H9 (cell line): ENCODE data around the gene WSCD1. TPM values are rescaled to one million over a fixed set of nuclear protein-coding genes. Genes with fewer than 3 reads are reported as not detected.

ENCODE experiments used
- DNase-seq: peaks from one replicate; pipeline ENCODE4 v3.0.0-alpha.2; 2017
- H2AFZ ChIP-seq: one replicate; pipeline ENCODE4 v1.6.1; 2013; ENCODE audit warnings: mild to moderate bottlenecking, low read length, control low read depth, moderate library complexity
- H2AK5ac ChIP-seq: 2 replicates; pipeline ENCODE4 v1.6.1; 2013; ENCODE audit warnings: low read length, control low read depth, mixed read lengths; ENCODE audit not compliant: insufficient read length
- H2BK120ac ChIP-seq: one replicate; pipeline ENCODE4 v1.6.1; 2013; ENCODE audit warnings: low read depth, mild to moderate bottlenecking, low read length, control low read depth, inconsistent platforms; ENCODE audit not compliant: poor library complexity, severe bottlenecking
- H2BK12ac ChIP-seq: 2 replicates; pipeline ENCODE4 v1.6.1; 2013; ENCODE audit warnings: low read length, control low read depth, mixed read lengths, low read depth; ENCODE audit not compliant: insufficient read length
- H2BK15ac ChIP-seq: 2 replicates; pipeline ENCODE4 v1.6.1; 2013; ENCODE audit warnings: low read depth, low read length, control low read depth
- H2BK20ac ChIP-seq: one replicate; pipeline ENCODE4 v1.6.1; 2013; ENCODE audit warnings: low read depth, mild to moderate bottlenecking, low read length, control low read depth, inconsistent platforms; ENCODE audit not compliant: poor library complexity, severe bottlenecking
- H2BK5ac ChIP-seq: 2 replicates; pipeline ENCODE4 v1.6.1; 2013; ENCODE audit warnings: low read length, control low read depth, mixed read lengths; ENCODE audit not compliant: insufficient read length
- H3K14ac ChIP-seq: 2 replicates; pipeline ENCODE4 v1.6.1; 2013; ENCODE audit warnings: low read length, control low read depth; ENCODE audit not compliant: insufficient read depth
- H3K18ac ChIP-seq: 2 replicates; pipeline ENCODE4 v1.6.1; 2013; ENCODE audit warnings: low read depth, mild to moderate bottlenecking, mixed read lengths, low read length, control low read depth; ENCODE audit not compliant: insufficient read length
- H3K23ac ChIP-seq: 2 replicates; pipeline ENCODE4 v1.6.1; 2013; ENCODE audit warnings: low read length, control low read depth, mixed read lengths, low read depth; ENCODE audit not compliant: insufficient read length
- H3K23me2 ChIP-seq: 2 replicates; pipeline ENCODE4 v1.6.1; 2013; ENCODE audit warnings: low read depth, mild to moderate bottlenecking, mixed read lengths, low read length, control low read depth; ENCODE audit not compliant: insufficient read length, poor library complexity, severe bottlenecking
- H3K27ac ChIP-seq: 2 replicates; pipeline ENCODE4 v1.5.1; 2013; ENCODE audit warnings: low read length, control low read depth, mixed read lengths, low read depth; ENCODE audit not compliant: insufficient read length
- H3K27me3 ChIP-seq: 2 replicates; pipeline ENCODE4 v1.6.1; 2013; ENCODE audit warnings: low read length, control low read depth, inconsistent platforms; ENCODE audit not compliant: insufficient read depth
- H3K4ac ChIP-seq: 2 replicates; pipeline ENCODE4 v1.6.1; 2013; ENCODE audit warnings: low read depth, mild to moderate bottlenecking, control low read depth, inconsistent platforms, low read length, moderate library complexity
- H3K4me1 ChIP-seq: 2 replicates; pipeline ENCODE4 v1.6.1; 2013; ENCODE audit warnings: low read length, control low read depth, inconsistent platforms; ENCODE audit not compliant: insufficient read depth
- H3K4me2 ChIP-seq: 2 replicates; pipeline ENCODE4 v1.6.1; 2013; ENCODE audit warnings: low read length, control low read depth, mixed read lengths; ENCODE audit not compliant: insufficient read length, insufficient read depth
- H3K56ac ChIP-seq: 2 replicates; pipeline ENCODE4 v1.6.1; 2013; ENCODE audit warnings: low read depth, mild to moderate bottlenecking, mixed read lengths, low read length, control low read depth; ENCODE audit not compliant: insufficient read length
- H3K79me1 ChIP-seq: 2 replicates; pipeline ENCODE4 v1.6.1; 2013; ENCODE audit warnings: low read depth, mild to moderate bottlenecking, moderate library complexity, low read length, control low read depth, inconsistent platforms; ENCODE audit not compliant: insufficient read depth, poor library complexity, severe bottlenecking
- H3K79me2 ChIP-seq: 2 replicates; pipeline ENCODE4 v1.6.1; 2013; ENCODE audit warnings: low read length, control low read depth, inconsistent platforms; ENCODE audit not compliant: insufficient read depth
- H3K9ac ChIP-seq: 2 replicates; pipeline ENCODE4 v1.6.1; 2013; ENCODE audit warnings: low read length, control low read depth, mixed read lengths; ENCODE audit not compliant: insufficient read length; ENCODE audit errors: extremely low read depth
- H3K9me3 ChIP-seq: one replicate; pipeline ENCODE4 v1.6.1; 2013; ENCODE audit warnings: low read depth, low read length, inconsistent platforms; ENCODE audit not compliant: control insufficient read depth
- H3T11ph ChIP-seq: one replicate; pipeline ENCODE4 v1.6.1; 2013; ENCODE audit warnings: mild to moderate bottlenecking, low read length, control low read depth, inconsistent platforms
- H4K20me1 ChIP-seq: one replicate; pipeline ENCODE4 v1.6.1; 2013; ENCODE audit not compliant: control insufficient read depth, insufficient read length, insufficient read depth
- H4K5ac ChIP-seq: 2 replicates; pipeline ENCODE4 v1.6.1; 2013; ENCODE audit warnings: low read depth, mild to moderate bottlenecking, mixed read lengths, low read length, control low read depth; ENCODE audit not compliant: insufficient read length
- H4K8ac ChIP-seq: replicated peaks from 2 replicates; pipeline ENCODE4 v1.6.1; 2013; ENCODE audit warnings: low read length, control low read depth, mixed read lengths, low read depth; ENCODE audit not compliant: insufficient read length
- H4K91ac ChIP-seq: 2 replicates; pipeline ENCODE4 v1.6.1; 2013; ENCODE audit warnings: low read depth, mild to moderate bottlenecking, moderate library complexity, mixed read lengths, low read length, control low read depth; ENCODE audit not compliant: insufficient read length
- H3K27ac Mint-ChIP-seq, 3 experiments: 2 replicates in 2 of 3; 3 replicates in 1 of 3; pipeline ENCODE4 v1.8.0; 2020 to 2021; ENCODE audit warnings: mixed read lengths in 3 of 3, mild to moderate bottlenecking in 1 of 3, moderate library complexity in 1 of 3
- H3K27me3 Mint-ChIP-seq: 2 replicates; pipeline ENCODE4 v1.8.0; 2021; ENCODE audit warnings: low read depth, mild to moderate bottlenecking, moderate library complexity, mixed read lengths
- H3K36me3 Mint-ChIP-seq, 3 experiments: 2 replicates in 2 of 3; 3 replicates in 1 of 3; pipeline ENCODE4 v1.8.0; 2020 to 2021; ENCODE audit warnings: low read depth in 3 of 3, mixed read lengths in 3 of 3; ENCODE audit not compliant: insufficient read depth in 1 of 3
- H3K4me1 Mint-ChIP-seq, 2 experiments: 2 replicates each; pipeline ENCODE4 v1.8.0; 2020; ENCODE audit warnings: mixed read lengths in 2 of 2
- H3K4me3 Mint-ChIP-seq, 2 experiments: 2 replicates in 1 of 2; 3 replicates in 1 of 2; pipeline ENCODE4 v1.8.0; 2020 to 2021; ENCODE audit warnings: mild to moderate bottlenecking in 2 of 2, mixed read lengths in 2 of 2, moderate library complexity in 1 of 2
- H3K9me3 Mint-ChIP-seq, 2 experiments: 2 replicates in 1 of 2; 3 replicates in 1 of 2; pipeline ENCODE4 v1.8.0; 2020; ENCODE audit warnings: mild to moderate bottlenecking in 2 of 2, mixed read lengths in 2 of 2, moderate library complexity in 1 of 2
- WGBS: extraction: QIAGEN DNeasy Blood & Tissue Kit; methylation state at CpG from one replicate; pipeline ENCODE4 v1.1.7; 2013; ENCODE audit warnings: missing lambda C conversion rate, low lambda C conversion rate, mixed read lengths; ENCODE audit not compliant: insufficient read length; ENCODE audit errors: extremely low coverage; 5-methylcytosine and 5-hydroxymethylcytosine counted together
- total RNA-seq: library from RNA; stranded (reverse); gene quantifications from 2 replicates; pipeline ENCODE4 v1.2.1, GENCODE V29; 2021
- TF ChIP-seq, protein P1 (sequence below): fragments of 200-600 bp; sonication (generic); conservative IDR thresholded peaks from 3 replicates; pipeline ENCODE4 v1.8.0; 2021; ENCODE audit warnings: antibody characterized with exemption, mild to moderate bottlenecking

The WSCD1 gene
- total RNA-seq, 1 experiment from 2014 or later, result 33.6 TPM

DNA sequence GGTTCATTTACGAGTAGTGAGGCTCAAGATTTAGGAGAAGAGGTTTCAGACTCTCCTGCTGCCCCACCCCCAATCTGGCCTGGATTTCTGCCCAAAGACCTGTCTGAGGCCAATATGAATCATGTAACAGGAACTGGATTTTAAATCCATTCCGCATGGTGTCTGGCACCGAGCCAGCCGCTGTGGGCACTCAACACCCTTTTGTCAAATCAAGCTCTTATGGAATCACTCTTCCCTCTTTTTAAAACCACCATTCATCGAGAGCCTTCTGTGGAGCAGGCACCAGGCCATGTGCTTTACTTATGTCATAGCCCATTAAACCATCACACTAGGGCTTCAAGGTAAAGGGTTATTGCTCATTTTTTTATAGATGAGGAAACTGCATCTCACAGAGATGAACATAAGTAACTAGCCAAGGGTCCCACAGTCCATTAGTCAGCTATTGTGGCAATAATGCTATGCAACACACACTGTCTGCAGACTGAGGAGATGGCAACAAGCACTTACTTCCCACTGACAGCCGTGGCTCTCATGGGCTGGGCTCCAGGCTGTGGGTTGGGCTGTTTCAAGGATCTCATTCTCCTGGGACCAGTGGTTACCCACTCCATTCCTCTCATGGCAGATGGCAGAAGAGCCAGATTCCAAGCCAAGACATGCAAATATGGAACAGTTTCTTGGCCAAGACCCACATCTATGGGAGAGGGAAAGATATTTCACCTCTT lies 93.6 kb downstream of the WSCD1 start:
- Histone ChIP-seq H4K8ac (no peak overlapping the region), H3K9ac (no peak overlapping the region), H3K9me3 (no peaks in the 10 kb centered on the region), H2BK5ac (no peak overlapping the region), H2BK20ac (no peak overlapping the region), H3K79me2 (no peaks in the 10 kb centered on the region), H3K4me1 (peaks cover 5% of the 10 kb centered on the region; the same call in 1 of the 2 replicates), H3K4ac (no peak overlapping the region), H4K91ac (no peak overlapping the region), H2BK15ac (no peak overlapping the region), H3K23ac (no peak overlapping the region), H2AFZ (no peak overlapping the region), H3T11ph (no peak overlapping the region), H3K79me1 (no peaks in the 10 kb centered on the region), H2BK120ac (no peak overlapping the region), H2BK12ac (no peak overlapping the region), H2AK5ac (no peak overlapping the region), H4K5ac (no peak overlapping the region), H3K14ac (no peak overlapping the region), H3K18ac (no peak overlapping the region), H3K23me2 (no peaks in the 10 kb centered on the region), H4K20me1 (no peaks in the 10 kb centered on the region), H3K4me2 (no peak overlapping the region), H3K27me3 (no peaks in the 10 kb centered on the region), H3K27ac (no peak overlapping the region), H3K56ac (no peak overlapping the region)
- DNase-seq, result peak; percentile 26
- TF ChIP-seq, protein P1, sequence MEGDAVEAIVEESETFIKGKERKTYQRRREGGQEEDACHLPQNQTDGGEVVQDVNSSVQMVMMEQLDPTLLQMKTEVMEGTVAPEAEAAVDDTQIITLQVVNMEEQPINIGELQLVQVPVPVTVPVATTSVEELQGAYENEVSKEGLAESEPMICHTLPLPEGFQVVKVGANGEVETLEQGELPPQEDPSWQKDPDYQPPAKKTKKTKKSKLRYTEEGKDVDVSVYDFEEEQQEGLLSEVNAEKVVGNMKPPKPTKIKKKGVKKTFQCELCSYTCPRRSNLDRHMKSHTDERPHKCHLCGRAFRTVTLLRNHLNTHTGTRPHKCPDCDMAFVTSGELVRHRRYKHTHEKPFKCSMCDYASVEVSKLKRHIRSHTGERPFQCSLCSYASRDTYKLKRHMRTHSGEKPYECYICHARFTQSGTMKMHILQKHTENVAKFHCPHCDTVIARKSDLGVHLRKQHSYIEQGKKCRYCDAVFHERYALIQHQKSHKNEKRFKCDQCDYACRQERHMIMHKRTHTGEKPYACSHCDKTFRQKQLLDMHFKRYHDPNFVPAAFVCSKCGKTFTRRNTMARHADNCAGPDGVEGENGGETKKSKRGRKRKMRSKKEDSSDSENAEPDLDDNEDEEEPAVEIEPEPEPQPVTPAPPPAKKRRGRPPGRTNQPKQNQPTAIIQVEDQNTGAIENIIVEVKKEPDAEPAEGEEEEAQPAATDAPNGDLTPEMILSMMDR, result no peak
- no CpG with 5 or more reads among the region's 6 CpGs for WGBS
- Mint-ChIP-seq H3K27ac (no peak overlapping the region), H3K4me1 (peaks cover 39% of the 10 kb centered on the region in 2 experiments), H3K27me3 (peaks cover 3% of the 10 kb centered on the region), H3K9me3 (no peaks in the 10 kb centered on the region), H3K4me3 (no peak overlapping the region), H3K36me3 (no peaks in the 10 kb centered on the region)
